Tibial nerve (tissue), 3 donors: ENCODE results near the gene CRYL1.

Experiments used
- CTCF ChIP-seq, 5 experiments: fragments of 200-600 bp in 3 of 5; fragments of 450-650 bp in 2 of 5; sonication (generic) in 3 of 5; IDR thresholded peaks; one replicate each; pipeline ENCODE4 v1.5.1; 2016 to 2019; ENCODE audit warnings: antibody characterized with exemption in 5 of 5, mild to moderate bottlenecking in 3 of 5, moderate library complexity in 2 of 5
- POLR2A ChIP-seq, 2 donors: fragments of 450-650 bp; IDR thresholded peaks; one replicate each; pipeline ENCODE4 v1.6.1; 2017; ENCODE audit warnings: antibody characterized with exemption in 2 of 2, mild to moderate bottlenecking in 2 of 2, moderate library complexity in 2 of 2

- TF ChIP-seq CTCF (IDR thresholded peaks at IDR 0.05) (no peak), POLR2A (IDR thresholded peaks at IDR 0.05) (no peak)
These were observed 162.1 kb downstream of the CRYL1 start for GRCh38 chr13:20363603-20364002.
